Activated naive CD8-positive, alpha-beta T cell (primary cell): ENCODE data around the gene METTL9.
A peak's percentile ranks its signal among the peaks of the same experiment; 100 is the strongest.
"Not testable (repeated sequence)": the region's sequence is repeated elsewhere in the genome, so short reads cannot be mapped to it uniquely, and the experiment has no call there.

Experiments
- H3K27ac Mint-ChIP-seq: one replicate; pipeline ENCODE4 v1.8.0; 2021; ENCODE audit warnings: mixed read lengths
- H3K27me3 Mint-ChIP-seq: one replicate; pipeline ENCODE4 v1.8.0; 2021; ENCODE audit warnings: mixed read lengths
- H3K36me3 Mint-ChIP-seq: one replicate; pipeline ENCODE4 v1.8.0; 2021; ENCODE audit warnings: mixed read lengths
- H3K4me1 Mint-ChIP-seq: one replicate; pipeline ENCODE4 v1.8.0; 2021; ENCODE audit warnings: low read depth, mixed read lengths
- H3K4me3 Mint-ChIP-seq: one replicate; pipeline ENCODE4 v1.8.0; 2021; ENCODE audit warnings: mild to moderate bottlenecking, mixed read lengths
- H3K9me3 Mint-ChIP-seq: one replicate; pipeline ENCODE4 v1.8.0; 2021; ENCODE audit warnings: low read depth, mixed read lengths

METTL9 gene

GRCh38 chr16:21647562-21648164, 48.3 kb downstream of the METTL9 start:
- Mint-ChIP-seq H3K27me3 (no peaks in the 10 kb centered on the region), H3K9me3 (no peaks in the 10 kb centered on the region), H3K36me3 (peaks cover 3% of the 10 kb centered on the region), H3K4me1 (peaks cover 55% of the 10 kb centered on the region), H3K4me3 (peak overlapping the region; percentile 79), H3K27ac (peak overlapping the region; percentile 93)

DNA sequence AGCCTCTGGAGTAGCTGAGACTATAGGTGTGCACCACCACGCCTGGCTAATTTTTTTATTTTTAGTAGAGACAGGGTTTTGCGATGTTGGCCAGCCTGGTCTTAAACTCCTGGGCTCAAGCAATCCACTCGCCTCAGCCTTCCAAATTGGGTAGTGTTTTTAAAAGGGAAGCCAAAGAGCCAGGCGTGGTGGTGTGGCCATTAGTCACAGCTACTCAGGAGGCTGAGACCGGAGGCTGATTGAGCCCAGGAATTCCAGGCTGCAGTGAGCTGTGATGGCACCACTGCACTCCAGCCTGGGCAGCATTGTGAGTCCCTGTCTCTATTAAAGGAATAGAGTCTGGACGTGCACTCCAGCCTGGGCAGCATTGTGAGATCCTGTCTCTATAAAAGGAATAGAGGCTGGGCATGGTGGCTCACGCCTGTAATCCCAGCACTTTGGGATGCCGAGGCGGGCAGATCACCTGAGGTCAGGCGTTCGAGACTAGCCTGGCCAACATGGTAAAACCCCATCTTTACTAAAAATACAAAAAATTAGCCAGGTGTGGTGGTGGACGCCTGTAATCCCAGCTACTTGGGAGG, 50.5 kb downstream of the METTL9 start:
- not testable (repeated sequence) for H3K9me3 Mint-ChIP-seq, H3K27ac Mint-ChIP-seq, H3K27me3 Mint-ChIP-seq, H3K36me3 Mint-ChIP-seq, H3K4me3 Mint-ChIP-seq
- H3K4me1 Mint-ChIP-seq, result peaks cover 48% of the 10 kb centered on the region

DNA sequence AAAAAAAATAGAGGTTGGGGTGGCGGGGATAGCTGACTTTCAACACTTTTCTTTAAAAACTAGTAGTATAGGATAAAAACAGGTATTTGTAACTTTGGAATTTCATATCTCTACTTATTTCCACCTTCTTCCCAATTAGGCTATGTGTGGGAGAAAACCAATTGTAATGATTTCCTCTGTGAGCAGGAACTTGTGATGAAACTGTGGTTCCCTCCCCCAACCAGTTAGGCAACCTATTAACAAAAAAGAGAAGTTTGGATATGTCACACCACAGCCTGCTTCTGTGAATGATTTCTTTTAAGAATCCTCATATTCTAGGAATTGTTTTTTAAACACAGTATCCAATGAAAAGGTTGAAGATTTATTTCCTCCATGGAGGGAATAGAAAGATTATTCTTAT, 51.1 kb downstream of the METTL9 start:
- Mint-ChIP-seq H3K27me3 (no peaks in the 10 kb centered on the region), H3K36me3 (peaks cover 5% of the 10 kb centered on the region), H3K9me3 (no peaks in the 10 kb centered on the region), H3K4me1 (peaks cover 42% of the 10 kb centered on the region), H3K4me3 (no peak overlapping the region), H3K27ac (peak overlapping the region; percentile 66)

DNA sequence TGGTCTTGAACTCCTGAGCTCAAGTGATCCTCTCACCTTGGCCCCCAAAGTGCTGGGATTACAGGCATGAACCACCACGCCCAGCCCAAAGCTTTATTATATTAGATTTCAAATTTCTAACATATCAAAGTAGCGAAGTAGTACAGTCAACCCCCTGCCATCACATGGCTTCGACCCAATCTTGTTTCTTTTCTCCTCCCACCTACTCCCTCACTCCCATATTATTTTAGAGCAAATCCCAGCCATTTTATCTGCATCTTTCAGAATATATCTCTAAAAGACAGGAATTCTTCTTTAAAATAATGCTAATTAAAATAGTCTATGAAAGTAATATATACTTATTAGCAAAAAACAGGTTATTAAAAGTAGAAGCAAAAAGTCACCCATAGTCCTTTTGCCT, 52.1 kb downstream of the METTL9 start:
- H3K36me3 Mint-ChIP-seq, result peaks cover 7% of the 10 kb centered on the region
- no peaks in the 10 kb centered on the region for H3K27me3 Mint-ChIP-seq
- H3K4me3 Mint-ChIP-seq, result no peak overlapping the region
- no peaks in the 10 kb centered on the region for H3K9me3 Mint-ChIP-seq
- H3K4me1 Mint-ChIP-seq, result peaks cover 35% of the 10 kb centered on the region
- H3K27ac Mint-ChIP-seq, result no peak overlapping the region

DNA sequence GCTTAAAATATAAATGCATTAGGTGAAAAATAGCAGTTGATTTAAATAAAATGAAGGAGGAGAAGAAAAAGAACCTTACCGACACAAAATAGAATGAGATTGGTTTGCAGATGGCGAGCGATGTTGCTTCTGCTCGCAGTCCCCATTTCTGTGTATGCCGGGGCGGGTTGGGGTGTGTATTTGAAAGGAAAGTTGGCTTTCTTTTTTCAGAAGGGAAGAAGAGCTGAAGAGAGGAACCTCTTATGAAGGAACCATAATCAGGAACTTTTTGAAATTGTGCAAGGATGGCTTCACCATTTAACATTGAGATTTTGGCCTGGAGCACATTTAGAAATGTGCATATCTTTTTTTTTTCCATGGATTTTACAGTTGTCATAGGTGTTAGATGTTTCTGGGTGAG, 53.1 kb downstream of the METTL9 start, which contains the start of gene IGSF6:
Gene IGSF6, minus strand, starts transcription at position 156 of the 400 bp plus-strand sequence. Its CDS starts 10 bp downstream, at position 146.
- Mint-ChIP-seq H3K36me3 (peaks cover 4% of the 10 kb centered on the region), H3K27me3 (no peaks in the 10 kb centered on the region), H3K4me1 (peaks cover 36% of the 10 kb centered on the region), H3K4me3 (no peak within 1 kb of the TSS), H3K27ac (no peak within 1 kb of the TSS), H3K9me3 (no peaks in the 10 kb centered on the region)

GRCh38 chr16:21653571-21653970, 54.2 kb downstream of the METTL9 start:
- peaks cover 4% of the 10 kb centered on the region for H3K36me3 Mint-ChIP-seq
- peaks cover 32% of the 10 kb centered on the region for H3K4me1 Mint-ChIP-seq
- H3K27ac Mint-ChIP-seq, result no peak overlapping the region

DNA sequence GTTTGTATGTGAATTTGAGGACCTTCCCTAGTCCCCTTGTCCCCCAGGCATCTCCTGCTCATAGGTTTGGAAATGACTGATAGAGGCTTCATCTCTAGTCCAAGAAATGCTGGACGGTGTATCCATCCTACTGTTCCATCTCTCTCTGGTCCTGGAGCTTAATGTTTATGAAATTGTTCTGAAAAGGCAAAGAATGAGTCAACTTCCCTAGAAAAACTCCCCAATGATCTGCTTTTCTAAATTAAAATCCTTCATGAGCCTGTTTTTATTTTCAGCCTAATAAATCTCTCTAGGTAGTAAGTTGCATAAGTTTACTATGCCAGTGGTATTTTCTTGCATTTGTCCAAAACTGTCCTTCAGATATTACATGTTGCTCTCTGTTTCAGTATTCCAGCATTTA, 55.1 kb downstream of the METTL9 start:
- Mint-ChIP-seq H3K4me3 (no peak overlapping the region), H3K27me3 (no peaks in the 10 kb centered on the region), H3K4me1 (peaks cover 28% of the 10 kb centered on the region), H3K27ac (no peak overlapping the region), H3K36me3 (peaks cover 4% of the 10 kb centered on the region), H3K9me3 (no peaks in the 10 kb centered on the region)

More at GRCh38 chr16:21653571-21653970, 54.2 kb downstream of the METTL9 start:
- no peaks in the 10 kb centered on the region for H3K27me3 Mint-ChIP-seq
- H3K9me3 Mint-ChIP-seq, result no peaks in the 10 kb centered on the region
- no peak overlapping the region for H3K4me3 Mint-ChIP-seq

GRCh38 chr16:21654881-21655280, 55.5 kb downstream of the METTL9 start:
- Mint-ChIP-seq H3K27ac (no peak overlapping the region), H3K27me3 (no peaks in the 10 kb centered on the region), H3K4me1 (peaks cover 30% of the 10 kb centered on the region)

DNA sequence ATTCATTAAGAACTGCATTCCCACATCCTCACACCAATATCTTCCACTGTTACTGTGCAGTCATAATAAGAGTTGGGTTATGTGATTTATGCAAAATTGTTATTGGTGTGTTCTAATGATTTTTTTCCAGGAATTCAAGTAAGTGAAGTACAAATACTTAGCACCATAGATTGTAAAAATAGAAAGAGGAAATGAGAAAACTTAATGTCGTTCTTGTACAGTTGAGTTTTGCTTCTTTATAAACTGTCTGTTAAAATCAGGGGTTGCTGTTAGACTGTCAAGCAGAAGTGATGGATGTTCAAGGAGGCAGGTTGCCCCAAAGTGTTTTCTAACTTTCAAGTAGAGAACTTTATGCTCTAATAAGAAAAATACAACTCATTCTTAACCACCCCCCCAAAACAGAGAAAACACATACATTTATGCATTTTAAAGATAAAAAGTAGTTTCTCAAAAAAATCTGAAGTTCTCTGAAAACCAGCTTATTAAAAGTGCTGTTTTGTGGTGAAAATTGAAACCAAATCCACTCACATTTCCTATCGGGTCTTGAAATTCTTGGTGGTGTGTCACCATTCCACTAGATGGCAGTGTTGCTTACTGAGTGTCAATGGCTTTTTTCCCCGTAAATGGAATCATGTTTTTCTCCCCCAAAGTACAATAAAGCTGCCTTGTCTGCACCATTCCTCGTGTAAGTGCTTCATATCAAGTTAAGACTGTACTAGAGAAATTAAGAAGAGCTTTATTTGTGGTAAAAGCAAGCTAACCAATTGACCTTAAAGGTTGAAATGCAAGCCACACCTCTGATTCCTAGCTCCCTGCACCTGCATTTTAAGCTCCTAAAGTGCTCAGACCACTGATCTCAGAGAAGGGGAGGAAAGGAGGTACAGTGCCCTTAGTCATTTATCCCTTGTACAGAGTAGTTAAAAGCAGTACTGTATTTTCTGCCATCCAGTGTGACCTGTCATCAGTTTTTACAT, 57.7 kb downstream of the METTL9 start:
- H3K36me3 Mint-ChIP-seq, result peaks cover 4% of the 10 kb centered on the region
- no peaks in the 10 kb centered on the region for H3K9me3 Mint-ChIP-seq
- H3K27me3 Mint-ChIP-seq, result no peaks in the 10 kb centered on the region
- H3K4me3 Mint-ChIP-seq, result no peak overlapping the region
- peak overlapping the region; percentile 69 for H3K27ac Mint-ChIP-seq
- H3K4me1 Mint-ChIP-seq, result peaks cover 39% of the 10 kb centered on the region

More at GRCh38 chr16:21654881-21655280, 55.5 kb downstream of the METTL9 start:
- Mint-ChIP-seq H3K36me3 (peaks cover 4% of the 10 kb centered on the region), H3K9me3 (no peaks in the 10 kb centered on the region), H3K4me3 (no peak overlapping the region)

- H3K27ac Mint-ChIP-seq, result no peak overlapping the region
- peaks cover 45% of the 10 kb centered on the region for H3K4me1 Mint-ChIP-seq
- no peaks in the 10 kb centered on the region for H3K9me3 Mint-ChIP-seq
- H3K4me3 Mint-ChIP-seq, result no peak overlapping the region
- peaks cover 4% of the 10 kb centered on the region for H3K36me3 Mint-ChIP-seq
- no peaks in the 10 kb centered on the region for H3K27me3 Mint-ChIP-seq
Measured at GRCh38 chr16:21659124-21659523, 59.7 kb downstream of the METTL9 start.

DNA sequence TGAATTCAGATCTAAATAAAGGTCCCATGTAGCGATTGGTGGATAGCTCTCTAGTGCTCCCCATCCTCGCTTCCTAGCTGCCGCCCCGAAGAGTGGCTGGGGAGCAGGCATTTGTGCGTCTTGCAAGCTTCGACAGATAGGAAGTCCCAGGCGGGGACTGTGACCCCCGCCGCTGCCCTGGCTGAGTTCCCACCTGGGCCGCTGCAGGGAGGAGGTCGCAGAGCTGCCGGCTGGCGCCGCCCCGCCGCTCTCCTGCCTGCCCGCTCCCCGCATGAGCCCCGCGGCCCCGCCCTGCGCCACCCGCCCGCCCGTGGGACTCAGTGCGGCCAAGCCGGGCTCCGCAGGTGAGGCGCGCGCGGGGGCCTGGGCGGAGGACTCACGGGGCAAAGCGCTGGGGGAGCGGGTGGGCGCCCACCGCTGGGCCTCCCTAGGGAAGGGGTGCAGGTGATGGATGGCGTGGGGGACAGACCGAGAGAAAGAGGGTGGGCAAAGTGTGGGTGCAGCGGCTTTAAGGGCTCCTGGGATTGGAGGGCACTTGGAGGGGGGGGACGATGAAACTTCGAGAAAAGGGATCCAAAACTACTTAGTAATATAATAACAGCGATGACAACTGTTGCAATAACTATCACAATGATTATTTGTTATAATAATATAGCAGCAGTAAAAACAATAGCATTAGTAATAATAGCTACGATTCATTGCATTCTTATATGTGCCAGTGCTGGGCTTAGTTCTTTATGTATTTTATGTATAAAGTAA, 64.7 kb downstream of the METTL9 start, which contains the start of gene OTOA:
Gene OTOA, plus strand, starts transcription at position 80 of the 759 bp plus-strand sequence. CDS start 14,547 bp downstream, outside the sequence.
- no peaks in the 10 kb centered on the region for H3K36me3 Mint-ChIP-seq
- H3K27me3 Mint-ChIP-seq, result no peaks in the 10 kb centered on the region
- H3K27ac Mint-ChIP-seq, result no peak within 1 kb of the TSS
- H3K9me3 Mint-ChIP-seq, result no peaks in the 10 kb centered on the region
- peaks cover 24% of the 10 kb centered on the region for H3K4me1 Mint-ChIP-seq
- peak within 1 kb of the TSS; percentile 77 for H3K4me3 Mint-ChIP-seq

DNA sequence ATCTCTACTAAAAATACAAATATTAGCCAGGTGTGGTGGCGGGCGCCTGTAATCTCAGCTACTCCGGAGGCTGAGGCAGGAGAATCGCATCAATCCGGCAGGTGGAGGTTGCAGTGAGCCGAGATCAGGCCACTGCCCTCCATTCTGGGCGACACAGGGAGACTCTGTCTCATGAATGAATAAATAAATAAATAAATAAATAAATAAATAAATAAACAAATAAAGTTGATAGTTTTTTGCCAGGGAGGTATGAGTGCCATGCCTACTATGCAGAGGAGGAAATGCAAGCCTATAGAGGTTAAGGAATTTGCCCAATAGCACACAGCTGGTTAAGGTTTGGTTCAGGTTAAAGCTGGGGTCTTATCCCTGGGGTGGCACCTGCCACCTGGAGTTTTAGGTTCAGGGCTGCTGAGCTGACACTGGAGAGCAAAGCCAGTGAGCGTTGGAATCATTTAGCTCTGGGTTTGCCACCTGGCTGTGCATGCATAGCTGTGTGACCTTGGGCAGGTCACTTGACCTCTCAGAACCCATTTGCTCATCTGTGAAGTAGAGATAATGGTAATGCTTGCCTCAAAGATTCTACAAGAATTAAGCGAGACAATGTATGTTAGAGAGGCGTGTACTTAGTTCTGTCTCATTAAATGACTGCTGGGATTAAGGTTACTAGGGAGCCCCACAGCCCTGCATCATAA, 65.6 kb downstream of the METTL9 start:
- H3K27me3 Mint-ChIP-seq, result no peaks in the 10 kb centered on the region
- no peaks in the 10 kb centered on the region for H3K9me3 Mint-ChIP-seq
- peaks cover 22% of the 10 kb centered on the region for H3K4me1 Mint-ChIP-seq
- H3K27ac Mint-ChIP-seq, result no peak overlapping the region
- no peaks in the 10 kb centered on the region for H3K36me3 Mint-ChIP-seq
- H3K4me3 Mint-ChIP-seq, result no peak overlapping the region

DNA sequence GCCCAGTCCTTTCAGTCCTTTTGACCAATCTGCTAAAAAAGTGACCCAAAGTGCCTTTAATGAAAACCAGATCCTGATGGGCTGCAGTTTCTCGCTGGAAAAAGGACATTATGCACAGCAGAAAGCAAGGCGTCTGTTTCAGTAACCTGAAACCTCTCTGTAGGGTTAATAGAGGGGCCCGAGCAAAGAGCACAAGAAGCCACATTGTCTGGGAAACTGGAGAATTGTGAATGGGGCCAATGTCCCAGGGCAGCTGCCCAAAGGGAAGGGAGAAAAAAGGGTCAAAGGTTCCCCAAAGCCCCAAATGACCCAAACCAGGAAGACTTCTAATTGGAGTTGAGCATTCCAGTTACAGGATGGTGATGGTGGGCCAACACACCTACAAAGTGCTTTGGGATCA, 67.4 kb downstream of the METTL9 start:
- Mint-ChIP-seq H3K4me3 (no peak overlapping the region), H3K27me3 (no peaks in the 10 kb centered on the region), H3K36me3 (no peaks in the 10 kb centered on the region), H3K4me1 (peaks cover 10% of the 10 kb centered on the region), H3K9me3 (no peaks in the 10 kb centered on the region), H3K27ac (no peak overlapping the region)

- Mint-ChIP-seq H3K36me3 (no peaks in the 10 kb centered on the region), H3K4me1 (peaks cover 8% of the 10 kb centered on the region), H3K4me3 (no peak overlapping the region), H3K27ac (no peak overlapping the region), H3K9me3 (no peaks in the 10 kb centered on the region), H3K27me3 (no peaks in the 10 kb centered on the region)
Measured at GRCh38 chr16:21667575-21667974, 68.2 kb downstream of the METTL9 start.
